Jurkat, Clone E6-1 (cell line): Measurements from ENCODE around the gene RIMKLB.
"Not testable (repeated sequence)": the region's sequence is repeated elsewhere in the genome, so short reads cannot be mapped to it uniquely, and the experiment has no call there.

ENCODE experiments used
- DNase-seq: peaks from one replicate; pipeline ENCODE4 v3.0.0-alpha.2; 2011; ENCODE audit warnings: low read depth, low spot score
- H3K4me3 ChIP-seq: 2 replicates; pipeline ENCODE4 v1.5.1; 2011; ENCODE audit warnings: mild to moderate bottlenecking, low read length, control low read depth, moderate library complexity

Gene RIMKLB

GRCh38 chr12:8760076-8760475, 62.3 kb downstream of the RIMKLB start:
- H3K4me3 ChIP-seq, DNase-seq: not testable (repeated sequence)

GRCh38 chr12:8762701-8763100, 64.9 kb downstream of the RIMKLB start:
- DNase-seq, H3K4me3 ChIP-seq: not testable (repeated sequence)

- not testable (repeated sequence) for H3K4me3 ChIP-seq, DNase-seq
These were observed 68.3 kb downstream of the RIMKLB start for GRCh38 chr12:8766121-8766520.

GRCh38 chr12:8770499-8770898, 72.7 kb downstream of the RIMKLB start:
- H3K4me3 ChIP-seq, result no peak overlapping the region
- DNase-seq, result no peak

GRCh38 chr12:8771072-8771471, 73.3 kb downstream of the RIMKLB start:
- H3K4me3 ChIP-seq, result no peak overlapping the region
- DNase-seq, result no peak

- DNase-seq, result no peak
These were observed 75.7 kb downstream of the RIMKLB start for GRCh38 chr12:8773461-8773860.

GRCh38 chr12:8779281-8779680, 81.5 kb downstream of the RIMKLB start:
- DNase-seq, result no peak
- no peak overlapping the region for H3K4me3 ChIP-seq

More at GRCh38 chr12:8773461-8773860, 75.7 kb downstream of the RIMKLB start:
- H3K4me3 ChIP-seq, result no peak overlapping the region

GRCh38 chr12:8779862-8780261, 82.1 kb downstream of the RIMKLB start:
- no peak overlapping the region for H3K4me3 ChIP-seq
- DNase-seq, result no peak

- peak; percentile 11 for DNase-seq
- H3K4me3 ChIP-seq, result no peak overlapping the region
These were observed 82.6 kb downstream of the RIMKLB start for GRCh38 chr12:8780389-8780788.

GRCh38 chr12:8781381-8782127, 83.8 kb downstream of the RIMKLB start:
- no peak overlapping the region for H3K4me3 ChIP-seq
- DNase-seq, result no peak

- no peak for DNase-seq
- H3K4me3 ChIP-seq, result no peak overlapping the region
These were observed 86.6 kb downstream of the RIMKLB start for GRCh38 chr12:8784290-8784888.

GRCh38 chr12:8785499-8785898, 87.7 kb downstream of the RIMKLB start:
- no peak overlapping the region for H3K4me3 ChIP-seq
- DNase-seq, result no peak

GRCh38 chr12:8787206-8787605, 89.4 kb downstream of the RIMKLB start:
- not testable (repeated sequence) for H3K4me3 ChIP-seq, DNase-seq

GRCh38 chr12:8788706-8789105, 90.9 kb downstream of the RIMKLB start:
- DNase-seq, H3K4me3 ChIP-seq: not testable (repeated sequence)

GRCh38 chr12:8789341-8790013, 91.7 kb downstream of the RIMKLB start:
- not testable (repeated sequence) for DNase-seq, H3K4me3 ChIP-seq

- DNase-seq, H3K4me3 ChIP-seq: not testable (repeated sequence)
These were observed 95.4 kb downstream of the RIMKLB start for GRCh38 chr12:8793226-8793625.

- not testable (repeated sequence) for DNase-seq, H3K4me3 ChIP-seq
These were observed 96.8 kb downstream of the RIMKLB start for GRCh38 chr12:8794611-8795010.

- no peak overlapping the region for H3K4me3 ChIP-seq
- no peak for DNase-seq
These were observed 99.2 kb downstream of the RIMKLB start for GRCh38 chr12:8796831-8797626.

GRCh38 chr12:8801213-8801612, 103.4 kb downstream of the RIMKLB start:
- H3K4me3 ChIP-seq, DNase-seq: not testable (repeated sequence)
